GM12865 (cell line): ENCODE data around the gene VDAC2.

Experiments used
- DNase-seq: peaks from one replicate; pipeline ENCODE4 v3.0.0; 2010; ENCODE audit warnings: low read depth
- H3K4me3 ChIP-seq: 2 replicates; pipeline ENCODE4 v1.5.1; 2011; ENCODE audit warnings: mild to moderate bottlenecking, low read depth, low read length, control low read depth
- CTCF ChIP-seq: IDR thresholded peaks from 2 replicates; pipeline ENCODE4 v1.5.1; 2011; ENCODE audit warnings: low read length, control low read depth, low read depth, inconsistent platforms; ENCODE audit not compliant: insufficient read depth; ENCODE audit errors: missing control alignments

Gene VDAC2

GRCh38 chr10:75266945-75267344, 56.3 kb downstream of the VDAC2 start:
- TF ChIP-seq CTCF: no peak
- no peak for DNase-seq
- H3K4me3 ChIP-seq: no peak overlapping the region

- no peak for TF ChIP-seq CTCF
- H3K4me3 ChIP-seq: no peak overlapping the region
- no peak for DNase-seq
These were observed 59.0 kb downstream of the VDAC2 start for GRCh38 chr10:75269605-75270004.

- H3K4me3 ChIP-seq: no peak overlapping the region
- DNase-seq: no peak
- TF ChIP-seq CTCF: no peak
These were observed 61.5 kb downstream of the VDAC2 start for GRCh38 chr10:75272094-75272493.

GRCh38 chr10:75272896-75273295, 62.3 kb downstream of the VDAC2 start:
- TF ChIP-seq CTCF: no peak
- DNase-seq: no peak
- H3K4me3 ChIP-seq: no peak overlapping the region

- TF ChIP-seq CTCF: no peak
- H3K4me3 ChIP-seq: no peak overlapping the region
- DNase-seq: no peak
These were observed 65.7 kb downstream of the VDAC2 start for GRCh38 chr10:75276069-75276872.

- DNase-seq: no peak
- no peak overlapping the region for H3K4me3 ChIP-seq
- no peak for TF ChIP-seq CTCF
These were observed 69.6 kb downstream of the VDAC2 start for GRCh38 chr10:75280236-75280635.
